ENCODE data around the gene ECE1. TPM values are rescaled to one million over a fixed set of nuclear protein-coding genes. Genes with fewer than 3 reads are reported as not detected.

Gene ECE1
- total RNA-seq, 4 donors from 2014 or later, result 55.9 to 149 (median 112) TPM

DNA sequence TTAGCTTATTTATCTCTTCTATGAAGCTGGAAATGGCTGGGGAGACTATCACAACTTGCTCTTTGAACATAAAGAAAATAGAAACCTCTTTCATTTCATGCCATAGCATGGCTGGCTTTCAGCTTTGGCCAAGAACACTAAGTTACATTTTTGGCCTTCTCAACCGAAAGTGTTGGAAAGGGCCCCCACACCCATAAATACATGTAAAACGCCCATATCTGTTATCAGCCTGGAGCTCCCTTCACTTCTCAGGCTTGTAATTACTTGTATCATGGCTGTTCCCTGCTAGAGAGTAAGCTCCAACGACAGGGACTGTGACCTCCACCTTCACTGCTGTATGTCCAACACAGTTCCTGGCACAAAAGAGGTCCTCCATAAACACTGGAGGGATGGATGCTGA lies 100.8 kb downstream of the ECE1 start:
- Histone ChIP-seq H3K9me3 (no peaks in the 10 kb centered on the region), H3K27me3 (no peaks in the 10 kb centered on the region), H3K36me3 (no peaks in the 10 kb centered on the region), H3K4me1 (peaks cover 0 to 27% (median 17%) of the 10 kb centered on the region in 4 donors), H3K4me3 (no peak overlapping the region), H3K27ac (peak overlapping the region; percentile 67 to 83 (median 82))
- in situ Hi-C loops (cut with MboI; ENCODE audit: low pct_ligation_motif_present in 1 of 4, low pct_unique_long_range_greater_than_20kb in 1 of 4, low sequenced_read_pairs in 3 of 4) (loop anchor here in 2 of 4 donors (10.0 to 25.0 kb wide), 2 partner anchors 205 to 502 kb away; no protein-coding TSS in a partner anchor), intact Hi-C loops (cut with DNase I; ENCODE audit: low total_unique reads) (no loop called here)
- no peak for DNase-seq
- TF ChIP-seq, protein P1, sequence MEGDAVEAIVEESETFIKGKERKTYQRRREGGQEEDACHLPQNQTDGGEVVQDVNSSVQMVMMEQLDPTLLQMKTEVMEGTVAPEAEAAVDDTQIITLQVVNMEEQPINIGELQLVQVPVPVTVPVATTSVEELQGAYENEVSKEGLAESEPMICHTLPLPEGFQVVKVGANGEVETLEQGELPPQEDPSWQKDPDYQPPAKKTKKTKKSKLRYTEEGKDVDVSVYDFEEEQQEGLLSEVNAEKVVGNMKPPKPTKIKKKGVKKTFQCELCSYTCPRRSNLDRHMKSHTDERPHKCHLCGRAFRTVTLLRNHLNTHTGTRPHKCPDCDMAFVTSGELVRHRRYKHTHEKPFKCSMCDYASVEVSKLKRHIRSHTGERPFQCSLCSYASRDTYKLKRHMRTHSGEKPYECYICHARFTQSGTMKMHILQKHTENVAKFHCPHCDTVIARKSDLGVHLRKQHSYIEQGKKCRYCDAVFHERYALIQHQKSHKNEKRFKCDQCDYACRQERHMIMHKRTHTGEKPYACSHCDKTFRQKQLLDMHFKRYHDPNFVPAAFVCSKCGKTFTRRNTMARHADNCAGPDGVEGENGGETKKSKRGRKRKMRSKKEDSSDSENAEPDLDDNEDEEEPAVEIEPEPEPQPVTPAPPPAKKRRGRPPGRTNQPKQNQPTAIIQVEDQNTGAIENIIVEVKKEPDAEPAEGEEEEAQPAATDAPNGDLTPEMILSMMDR (IDR thresholded peaks at IDR 0.05), result no peak
- TF ChIP-seq EP300 (IDR thresholded peaks at IDR 0.05; ENCODE audit: low read depth), result no peak
- TF ChIP-seq POLR2A (IDR thresholded peaks at IDR 0.05), result no peak
- TF ChIP-seq POLR2AphosphoS5 (IDR thresholded peaks at IDR 0.05), result no peak
- 38 to 57% methylated on average over 3 of the region's 3 CpGs for WGBS, 2 donors (ENCODE audit: low coverage in 1 of 2)

DNA sequence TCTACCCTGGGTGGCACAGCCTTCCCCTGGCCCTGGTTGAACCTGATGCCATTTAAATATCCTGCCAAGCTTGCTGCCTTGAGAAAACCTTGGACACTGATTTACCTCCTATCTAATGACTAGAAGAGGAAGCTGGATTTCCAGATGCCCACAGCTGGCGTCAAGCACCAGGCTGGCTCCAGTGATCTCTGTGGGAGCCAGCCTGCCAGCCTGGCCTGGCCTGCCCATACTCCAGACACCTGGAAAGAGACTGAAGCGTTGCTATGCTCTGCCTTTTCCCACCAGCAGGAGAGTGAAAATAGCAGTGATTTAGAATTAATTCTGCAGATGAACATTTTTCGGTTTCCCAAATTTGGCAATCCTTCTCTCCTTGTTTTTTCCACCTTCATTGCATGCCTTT lies 102.0 kb downstream of the ECE1 start:
- Histone ChIP-seq H3K9me3 (no peaks in the 10 kb centered on the region), H3K27me3 (no peaks in the 10 kb centered on the region), H3K4me3 (no peak overlapping the region), H3K27ac (no peak overlapping the region), H3K4me1 (peaks cover 0 to 27% (median 17%) of the 10 kb centered on the region in 4 donors), H3K36me3 (no peaks in the 10 kb centered on the region)
- 88 to 90% methylated on average over 1 to 3 of the region's 3 CpGs for WGBS, 2 donors (ENCODE audit: low coverage in 1 of 2)
- intact Hi-C loops (cut with DNase I; ENCODE audit: low total_unique reads) (no loop called here), in situ Hi-C loops (cut with MboI; ENCODE audit: low pct_ligation_motif_present in 1 of 4, low pct_unique_long_range_greater_than_20kb in 1 of 4, low sequenced_read_pairs in 3 of 4) (loop anchor here in 2 of 4 donors (10.0 to 25.0 kb wide), 2 partner anchors 203 to 501 kb away; no protein-coding TSS in a partner anchor)
- TF ChIP-seq EP300 (IDR thresholded peaks at IDR 0.05; ENCODE audit: low read depth), result no peak
- no peak for TF ChIP-seq POLR2AphosphoS5 (IDR thresholded peaks at IDR 0.05)
- DNase-seq, result no peak

DNA sequence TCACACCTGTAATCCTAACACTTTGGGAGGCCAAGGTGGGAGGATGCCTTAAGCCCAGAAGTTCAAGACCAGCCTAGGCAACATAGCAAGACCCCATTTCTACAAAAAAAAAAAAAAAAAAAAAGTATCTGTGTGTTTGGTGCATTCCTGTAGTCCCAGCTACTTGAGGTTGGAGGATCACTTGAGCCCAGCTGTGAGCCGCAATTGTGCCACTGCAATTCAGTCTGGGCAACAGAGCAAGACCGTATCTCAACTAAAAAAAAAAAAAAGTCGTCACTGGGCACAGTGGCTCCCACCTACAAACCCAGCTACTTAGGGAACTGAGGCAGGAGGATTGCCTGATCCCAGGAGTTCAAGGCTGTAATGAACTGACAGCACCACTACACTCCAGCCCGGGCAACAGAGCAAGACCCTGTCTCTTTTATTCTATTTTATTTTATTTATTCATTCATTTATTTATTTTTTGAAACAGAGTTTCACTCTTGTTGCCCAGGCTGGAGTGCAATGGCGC lies 105.0 kb downstream of the ECE1 start:
- Histone ChIP-seq H3K27ac (no peak overlapping the region), H3K27me3 (no peaks in the 10 kb centered on the region), H3K9me3 (no peaks in the 10 kb centered on the region), H3K4me1 (peaks cover 0 to 12% (median 10%) of the 10 kb centered on the region in 4 donors), H3K36me3 (no peaks in the 10 kb centered on the region), H3K4me3 (no peak overlapping the region)
- intact Hi-C loops (cut with DNase I; ENCODE audit: low total_unique reads) (no loop called here), in situ Hi-C loops (cut with MboI; ENCODE audit: low pct_ligation_motif_present in 1 of 4, low pct_unique_long_range_greater_than_20kb in 1 of 4, low sequenced_read_pairs in 3 of 4) (loop anchor here in 2 of 4 donors (10.0 to 25.0 kb wide), 2 partner anchors 200 to 498 kb away; no protein-coding TSS in a partner anchor)
- 89 to 100% methylated on average over 2 to 5 of the region's 5 CpGs for WGBS, 2 donors (ENCODE audit: low coverage in 1 of 2)
- no peak for TF ChIP-seq EP300 (IDR thresholded peaks at IDR 0.05; ENCODE audit: low read depth)
- TF ChIP-seq, protein P1 (IDR thresholded peaks at IDR 0.05), result no peak
- no peak for TF ChIP-seq POLR2AphosphoS5 (IDR thresholded peaks at IDR 0.05)
- no peak for TF ChIP-seq POLR2A (IDR thresholded peaks at IDR 0.05)
- no peak for DNase-seq

DNA sequence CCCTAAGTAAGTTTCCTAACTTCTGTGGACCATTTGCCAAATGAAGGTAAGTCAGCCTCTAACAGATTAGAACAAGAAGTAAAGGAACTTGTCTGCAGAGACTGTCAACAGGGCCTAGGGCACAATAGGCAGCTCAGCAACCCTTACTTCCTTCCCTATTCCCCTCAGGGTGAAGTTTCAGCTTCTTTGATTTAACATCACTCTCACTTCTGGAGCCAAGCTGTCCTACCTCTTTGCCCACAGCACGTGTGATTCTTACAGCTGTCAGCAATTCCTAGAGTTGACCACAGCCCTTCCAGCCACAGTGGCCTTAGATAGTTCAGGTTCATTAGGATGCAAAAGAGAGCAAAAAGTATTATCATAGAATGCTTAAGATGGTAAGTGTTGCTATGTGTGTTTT lies 106.0 kb downstream of the ECE1 start:
- TF ChIP-seq POLR2A (IDR thresholded peaks at IDR 0.05) (no peak), POLR2AphosphoS5 (IDR thresholded peaks at IDR 0.05) (no peak), EP300 (IDR thresholded peaks at IDR 0.05; ENCODE audit: low read depth) (no peak)
- TF ChIP-seq, protein P1 (IDR thresholded peaks at IDR 0.05), result no peak
- no peak for DNase-seq

More for the DNA sequence above, 106.0 kb downstream of the ECE1 start:
- peaks cover 0 to 2% (median 1%) of the 10 kb centered on the region in 4 donors for H3K4me1 ChIP-seq
- no peaks in the 10 kb centered on the region for H3K27me3 ChIP-seq
- H3K9me3 ChIP-seq, result no peaks in the 10 kb centered on the region
- in situ Hi-C loops (cut with MboI; ENCODE audit: low pct_ligation_motif_present in 1 of 4, low pct_unique_long_range_greater_than_20kb in 1 of 4, low sequenced_read_pairs in 3 of 4) (loop anchor here in 2 of 4 donors (10.0 to 25.0 kb wide), 2 partner anchors 199 to 497 kb away; no protein-coding TSS in a partner anchor), intact Hi-C loops (cut with DNase I; ENCODE audit: low total_unique reads) (no loop called here)
- H3K4me3 ChIP-seq, result no peak overlapping the region
- no peaks in the 10 kb centered on the region for H3K36me3 ChIP-seq
- H3K27ac ChIP-seq, result no peak overlapping the region
- 43% methylated on average over 1 of the region's 1 CpG for WGBS, 2 donors (ENCODE audit: low coverage in 1 of 2)

All from transverse colon (tissue), 4 donors.